Left colon (tissue), 2 donors: ENCODE measurements around the gene PXN. TPM values are rescaled to one million over a fixed set of nuclear protein-coding genes. Genes with fewer than 3 reads are reported as not detected.
"Not testable (repeated sequence)": the region's sequence is repeated elsewhere in the genome, so short reads cannot be mapped to it uniquely, and the experiment has no call there.

Experiments
- ATAC-seq: fragments of 200-7000 bp; cut with Tn5 transposase; one replicate; pipeline ENCODE4 v1.9.1; 2020; ENCODE audit warnings: mild to moderate bottlenecking, moderate library complexity
- DNase-seq, 2 donors: peaks; one replicate each; pipeline ENCODE4 v3.0.0-alpha.2; 2020
- intact Hi-C, 2 donors: fragments of 100-400 bp; cut with DNase I in 1 of 2; cut with micrococcal nuclease in 1 of 2; formaldehyde crosslinking; loops; one replicate each; pipeline versions ENCODE4 v1.11.2 to v1.14.0; 2022; cut with DNase I, micrococcal nuclease
- total RNA-seq, 2 donors: library from RNA; stranded (reverse); fragmentation: NEBNext Ultra II Directional; extraction: Animal tissue kit (Norgen Biotek cat#: 25700); gene quantifications; one replicate each; pipeline ENCODE4 v1.2.1, GENCODE V29; 2021
- donor health status: DM: no; HTN: no; CAD: no.
- donor health status: DM: yes; HTN: yes; CAD: no.

Gene PXN
- total RNA-seq, 2 donors from 2014 or later, result 161 to 164 TPM

DNA sequence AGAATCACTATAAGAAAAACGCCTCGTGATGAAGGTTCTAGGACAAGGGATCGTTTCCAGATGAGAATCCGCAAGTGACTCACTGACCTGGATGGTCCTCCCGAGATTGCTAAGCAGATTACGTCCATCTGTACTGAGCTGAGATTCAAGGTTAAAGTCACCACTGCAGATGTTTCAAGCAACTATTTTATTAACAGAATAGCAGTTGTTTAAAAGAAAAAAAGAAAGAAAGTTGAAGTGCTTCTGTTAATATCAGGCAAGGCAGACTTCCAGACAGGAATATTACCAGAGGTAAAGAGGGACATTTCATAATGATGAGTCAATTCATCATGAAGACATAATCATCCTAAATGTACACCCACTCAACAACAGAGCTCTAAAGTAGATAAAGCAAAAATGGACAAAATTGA lies 17.9 kb downstream of the PXN start:
- intact Hi-C loops, result no loop called here
- no peak for ATAC-seq
- DNase-seq, result no peak

DNA sequence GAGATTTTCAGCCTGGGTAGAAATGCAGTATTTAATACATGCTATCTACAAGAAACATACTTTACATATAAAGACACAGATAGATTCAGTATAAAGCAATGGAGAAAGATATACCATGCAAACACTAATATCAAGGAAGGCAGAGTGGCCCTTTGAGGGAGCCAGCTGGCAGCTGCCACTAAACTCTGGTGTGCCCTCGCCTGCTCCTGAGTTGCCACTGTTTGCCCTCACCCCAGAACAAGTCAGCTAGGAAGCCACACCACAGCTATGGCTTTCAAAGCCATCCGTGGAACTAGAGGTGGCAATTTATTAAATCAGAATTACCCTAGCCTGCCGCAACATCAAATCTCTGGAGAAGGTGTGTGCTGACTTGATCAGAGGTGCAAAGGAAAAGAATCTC lies 18.3 kb downstream of the PXN start:
- DNase-seq (no peak), ATAC-seq (no peak)
- intact Hi-C loops, result no loop called here

DNA sequence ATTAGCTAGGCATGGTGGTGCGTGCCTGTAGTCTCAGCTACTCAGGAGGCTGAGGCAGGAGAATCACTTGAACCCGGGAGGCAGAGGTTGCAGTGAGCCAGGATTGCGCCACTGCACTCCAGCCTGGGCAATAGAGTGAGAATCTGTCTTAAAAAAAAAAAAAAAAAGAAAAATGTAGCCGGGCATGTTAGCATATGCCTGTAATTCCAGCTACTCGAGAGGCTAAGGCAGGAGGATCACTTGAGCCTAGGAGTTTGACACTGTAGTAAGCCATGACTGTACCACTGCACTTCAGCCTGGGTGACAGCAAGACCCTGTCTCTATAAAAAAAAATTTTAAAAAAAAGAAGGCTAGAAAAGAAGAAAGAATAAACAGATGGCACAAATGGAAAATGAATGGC lies 18.8 kb downstream of the PXN start:
- ATAC-seq, DNase-seq, intact Hi-C loops: not testable (repeated sequence)

DNA sequence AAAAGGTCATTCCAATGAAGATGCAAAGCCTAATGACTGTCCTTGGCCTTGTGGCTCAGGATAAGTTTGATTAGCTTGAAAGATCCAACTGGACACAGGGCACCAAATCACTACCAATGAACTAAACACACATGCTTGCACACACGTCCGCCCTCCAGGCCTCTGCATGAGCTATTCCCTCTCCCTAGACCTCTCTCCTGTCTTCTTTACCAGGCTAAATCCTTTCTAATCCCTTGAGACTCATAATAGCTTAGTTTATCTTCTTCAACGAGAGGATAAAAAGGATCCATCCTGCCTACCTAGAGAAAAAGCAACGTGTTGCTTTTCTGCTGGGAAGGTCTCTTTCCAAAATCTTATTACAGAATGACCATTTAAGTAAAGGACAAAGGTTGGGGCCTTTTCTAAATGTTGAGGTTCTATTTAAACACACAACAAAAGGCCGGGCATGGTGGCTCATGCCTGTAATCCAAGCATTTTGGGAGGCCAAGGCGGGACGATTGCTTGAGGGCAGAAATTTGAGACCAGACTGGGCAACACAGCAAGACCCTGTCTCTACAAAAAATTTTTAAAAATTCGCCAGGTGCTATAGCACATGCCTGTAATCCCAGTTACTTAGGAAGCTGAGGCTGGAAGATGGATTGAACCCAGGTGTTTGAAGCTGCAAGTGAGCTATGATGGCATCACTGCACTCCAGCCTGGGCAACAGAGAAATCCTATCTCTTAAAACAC lies 22.4 kb downstream of the PXN start:
- intact Hi-C loops, result no loop called here
- ATAC-seq, result no peak
- DNase-seq, result no peak

DNA sequence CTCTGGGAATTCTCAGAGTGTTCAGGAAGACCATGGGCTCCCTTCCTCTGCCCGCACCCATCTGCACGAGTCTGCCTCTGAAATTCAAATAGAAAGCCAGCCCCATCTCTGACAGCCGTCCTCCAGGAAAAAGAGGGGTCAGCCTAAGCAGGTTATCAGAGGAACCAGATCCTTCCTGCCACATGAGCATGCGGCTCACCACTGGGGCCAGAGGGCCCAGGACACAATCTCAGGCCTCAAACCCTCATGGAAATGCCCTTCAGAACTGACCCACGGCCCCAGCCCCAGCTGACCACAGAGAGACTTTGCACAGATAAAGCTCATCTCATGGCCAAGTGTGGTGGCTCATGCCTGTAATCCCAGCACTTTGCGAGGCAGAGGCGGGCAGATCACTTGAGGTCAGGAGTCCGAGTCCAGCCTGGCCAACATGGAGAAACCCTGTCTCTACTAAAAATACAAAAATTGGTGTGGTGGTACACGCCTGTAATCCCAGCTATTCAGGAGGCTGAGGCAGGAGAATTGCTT lies 23.2 kb downstream of the PXN start:
- no peak for DNase-seq
- ATAC-seq, result no peak
- intact Hi-C loops, result no loop called here

DNA sequence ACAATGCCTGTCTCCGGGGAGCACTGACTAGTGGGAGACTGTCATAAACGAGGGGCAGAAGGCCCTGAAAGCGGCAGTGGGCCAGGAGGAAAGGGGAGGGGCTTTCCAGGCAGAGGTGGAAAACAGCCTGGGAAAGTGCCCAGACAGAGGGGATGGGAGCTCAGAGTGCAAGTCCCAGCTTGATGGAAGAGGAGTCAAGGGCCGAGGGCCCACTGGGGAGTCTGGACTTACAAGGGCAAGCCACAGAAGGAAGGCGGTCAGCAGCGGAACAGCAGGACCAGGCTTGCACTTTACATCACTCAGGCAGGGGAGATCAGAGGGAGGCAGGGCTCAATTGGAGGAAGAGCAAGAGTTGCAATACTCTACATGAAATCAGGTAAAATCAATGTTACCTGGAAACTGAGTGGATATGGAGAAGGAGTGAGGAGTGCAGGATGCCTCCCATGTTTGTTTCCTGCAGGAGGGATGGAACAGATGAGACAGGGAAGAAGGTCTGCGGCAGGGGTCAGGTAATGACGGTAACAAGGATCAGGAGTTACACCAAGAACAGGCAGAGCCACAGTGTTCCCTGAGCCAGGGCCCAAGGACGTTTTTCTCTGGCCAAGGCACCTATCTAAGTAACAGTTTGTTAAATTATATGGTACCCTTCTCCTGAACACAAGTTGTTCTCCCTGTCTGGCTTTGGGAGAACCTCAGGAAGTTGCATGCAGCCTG lies 23.8 kb downstream of the PXN start:
- intact Hi-C loops, result no loop called here
- ATAC-seq (no peak), DNase-seq (no peak)

DNA sequence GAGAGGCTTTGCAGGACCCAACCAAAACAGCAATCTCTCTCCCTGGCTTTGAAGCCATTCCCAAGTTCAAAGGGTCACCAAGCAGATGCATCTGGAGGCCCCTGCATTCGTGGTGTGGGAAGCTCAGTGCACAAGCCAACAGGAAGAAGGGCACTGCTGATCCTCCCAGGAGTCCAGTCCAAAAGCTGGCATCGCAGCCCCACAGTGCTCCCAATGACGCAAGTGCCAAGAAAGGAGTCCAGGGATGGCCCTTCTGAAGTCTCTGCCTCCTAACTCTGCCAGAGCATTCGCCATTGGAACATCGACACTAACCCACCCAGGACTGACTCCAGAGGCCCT lies 25.1 kb downstream of the PXN start:
- intact Hi-C loops, result no loop called here
- peak; percentile 7 for ATAC-seq
- DNase-seq, result no peak

DNA sequence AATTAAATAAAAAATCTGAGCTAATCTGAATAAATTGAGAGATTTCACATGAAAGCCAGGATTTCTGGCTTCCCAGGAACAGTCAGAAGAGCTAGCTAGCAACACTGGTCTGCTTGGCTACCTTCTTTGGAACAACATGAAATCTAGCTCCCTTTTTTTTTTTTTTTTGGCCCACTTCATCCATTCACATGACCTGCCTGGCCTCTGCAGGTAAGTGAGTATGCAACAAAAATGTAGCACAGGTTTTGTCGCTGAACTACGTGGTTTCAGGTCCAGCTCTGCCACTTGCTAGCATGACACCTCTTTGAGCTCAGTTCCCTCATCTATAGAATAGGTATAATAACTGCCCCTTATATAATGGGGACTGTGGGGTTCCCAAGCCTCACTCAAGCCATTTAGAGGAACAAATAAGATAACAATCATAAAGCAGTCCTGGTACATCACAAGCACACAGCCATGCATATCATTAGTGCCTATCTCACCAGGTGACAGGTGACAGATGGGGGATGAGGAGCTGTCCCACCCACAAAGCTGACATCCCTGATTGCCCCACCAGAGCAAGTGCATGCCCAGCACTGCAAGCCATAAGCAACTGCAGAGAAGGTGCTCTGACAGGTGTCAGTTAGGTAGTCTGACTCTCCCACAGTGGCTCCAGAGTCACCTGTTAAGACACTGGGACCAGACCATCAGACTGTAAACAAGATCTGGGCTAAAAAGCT lies 25.6 kb downstream of the PXN start:
- ATAC-seq (peak; percentile 81), DNase-seq (no peak)
- intact Hi-C loops, result no loop called here

DNA sequence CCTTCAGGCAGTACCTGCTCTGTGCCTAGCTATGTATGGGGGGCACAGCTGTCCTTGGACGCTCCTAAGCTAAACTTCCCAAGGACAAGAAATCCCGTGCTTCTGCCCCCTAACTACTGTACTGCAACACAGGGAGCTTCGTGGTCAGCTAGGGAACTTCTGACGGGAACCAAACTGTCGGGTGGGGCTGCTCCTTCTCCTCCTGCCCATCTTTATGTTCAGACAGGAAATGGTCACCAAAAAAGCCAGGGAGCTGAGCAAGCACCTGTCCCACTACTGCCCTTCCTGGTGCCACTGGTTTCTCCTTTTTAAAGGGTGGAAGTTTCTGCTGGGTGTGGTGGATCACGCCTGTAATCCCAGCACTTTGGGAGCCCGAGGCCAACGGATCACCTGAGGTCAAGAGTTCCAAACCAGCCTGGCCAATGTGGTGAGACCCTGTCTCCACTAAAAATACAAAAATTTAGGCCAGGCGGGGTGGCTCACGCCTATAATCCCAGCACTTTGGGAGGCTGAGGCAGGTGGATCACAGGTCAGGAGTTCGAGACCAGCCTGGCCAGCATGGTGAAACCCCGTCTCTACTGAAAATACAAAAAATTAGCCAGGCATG lies 26.6 kb downstream of the PXN start:
- ATAC-seq, result peak; percentile 10

DNA sequence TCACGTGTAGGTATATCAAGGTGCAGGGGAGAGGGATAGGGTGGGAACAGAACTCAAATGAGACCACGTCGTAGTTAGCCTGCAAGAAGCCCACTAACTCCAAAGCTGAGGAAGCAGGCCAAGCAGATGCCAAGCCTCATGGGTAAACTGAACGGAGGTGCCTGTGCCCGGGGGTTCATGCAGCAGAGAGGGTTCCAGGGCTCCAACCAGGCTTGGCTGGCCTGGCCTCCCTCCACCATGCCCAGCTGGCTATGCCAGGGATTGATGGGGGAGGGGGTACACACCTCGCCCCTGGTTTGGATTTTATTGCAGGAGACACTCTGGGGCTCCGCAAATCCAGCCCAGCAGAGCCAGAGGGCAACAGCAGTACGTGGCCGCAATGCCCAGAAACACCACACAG lies 27.3 kb downstream of the PXN start:
- ATAC-seq (no peak), DNase-seq (no peak)
- intact Hi-C loops, result no loop called here

More for the DNA sequence above, 26.6 kb downstream of the PXN start:
- no peak for DNase-seq
- intact Hi-C loops, result no loop called here

DNA sequence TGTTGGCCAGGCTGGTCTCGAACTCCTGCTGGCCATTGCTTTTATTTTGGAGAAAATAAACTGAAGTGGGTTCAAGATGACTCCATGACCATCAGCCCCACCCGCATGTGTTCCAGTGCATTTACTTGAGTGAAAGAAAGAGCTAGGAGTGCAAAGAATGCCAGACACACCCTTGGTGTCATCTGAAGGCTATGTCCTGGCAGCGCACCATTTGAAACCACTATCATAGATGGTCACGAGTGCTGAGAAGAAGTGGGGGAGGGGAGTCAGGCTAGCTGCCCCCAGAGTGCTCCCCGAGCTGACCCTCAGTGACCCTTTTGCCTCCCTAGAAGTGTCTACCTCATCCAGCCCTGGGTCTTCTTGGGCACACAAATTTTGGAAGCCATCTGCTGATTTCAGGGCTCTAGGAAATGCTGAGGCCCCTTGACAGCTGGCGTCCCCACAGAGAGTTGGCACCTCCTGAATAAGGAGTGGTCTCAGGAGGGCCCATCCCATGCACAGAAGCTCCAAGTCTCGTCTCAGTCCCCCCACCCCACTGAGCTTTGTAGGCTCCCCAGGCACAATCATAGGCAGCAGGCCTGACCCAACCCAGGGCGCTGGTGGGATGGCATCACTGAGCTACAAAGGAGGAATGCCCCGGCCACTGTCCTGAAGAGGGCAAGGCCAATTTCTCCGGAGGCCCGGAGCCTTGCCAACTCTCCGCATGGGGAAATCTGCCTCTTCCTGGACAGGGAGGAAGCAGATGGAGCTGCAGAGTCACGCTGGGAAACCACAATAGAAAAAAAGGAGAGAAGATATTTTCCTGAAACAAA lies 28.0 kb downstream of the PXN start:
- ATAC-seq, result no peak
- DNase-seq, result peak in 1 of 2 donors; percentile 49
- intact Hi-C loops, result no loop called here

DNA sequence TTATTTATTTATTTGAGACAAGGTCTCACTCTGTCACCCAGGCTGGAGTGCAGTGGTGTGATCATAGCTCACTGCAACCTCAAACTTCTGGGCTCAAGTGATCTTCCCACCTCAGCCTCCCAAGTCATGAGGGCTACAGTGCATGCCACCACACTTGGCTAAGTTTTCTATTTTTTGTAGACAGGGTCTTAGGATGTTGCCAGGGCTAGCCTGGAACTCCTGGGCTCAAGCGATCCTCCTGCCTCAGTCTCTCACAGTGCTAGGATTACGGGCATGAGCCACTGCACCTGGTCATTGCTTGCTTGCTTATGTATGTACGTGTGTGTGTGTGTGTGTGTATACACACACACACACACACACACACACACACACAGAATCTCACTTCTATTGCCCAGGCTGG lies 28.7 kb downstream of the PXN start:
- intact Hi-C loops, ATAC-seq: not testable (repeated sequence)

DNA sequence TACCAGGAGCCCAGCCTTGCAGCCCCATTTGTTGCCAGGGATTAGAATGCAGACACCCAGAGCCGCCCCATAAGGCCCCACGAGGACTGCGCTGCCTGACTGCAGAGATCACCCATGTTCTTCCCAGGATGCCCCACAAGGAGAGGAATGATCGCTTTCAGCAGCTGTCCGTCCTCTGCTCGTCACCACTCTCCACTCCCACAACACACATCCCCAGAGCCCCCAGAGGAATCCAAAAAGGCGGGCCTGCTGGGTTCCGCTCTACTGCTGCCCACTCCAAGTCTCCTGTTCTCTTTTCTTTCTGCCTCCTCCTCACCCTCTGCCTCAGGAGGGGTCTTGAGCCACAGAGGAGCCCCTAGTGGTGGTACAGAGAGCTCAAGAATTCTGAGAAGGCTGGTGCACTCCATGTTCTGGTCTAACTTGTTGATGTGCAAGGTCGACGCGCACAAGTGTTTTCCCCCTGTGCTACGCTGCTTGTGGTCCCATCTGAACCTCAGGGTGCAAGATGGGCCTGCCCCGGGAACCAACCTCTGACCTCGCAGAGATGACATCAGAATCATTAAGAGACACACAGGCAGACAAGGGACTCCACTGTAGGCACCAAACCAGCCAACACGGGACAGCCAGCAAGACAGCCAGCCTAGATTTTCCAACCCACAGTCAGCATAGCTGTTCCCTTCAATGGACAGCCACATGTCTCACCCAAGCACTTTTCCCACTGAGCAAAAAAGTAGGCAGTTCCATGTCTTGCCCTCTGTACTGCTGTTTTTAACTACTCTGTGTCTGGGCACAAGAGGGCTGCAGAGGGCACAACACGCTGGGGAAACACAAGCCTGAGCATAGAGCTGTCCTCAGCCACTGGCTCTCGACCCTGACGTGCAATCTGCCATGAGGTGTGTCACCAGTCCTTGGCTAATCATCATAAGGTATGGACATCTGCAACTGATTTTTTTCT lies 29.9 kb downstream of the PXN start:
- DNase-seq (no peak), ATAC-seq (no peak)
- intact Hi-C loops, result no loop called here

More for the DNA sequence above, 28.7 kb downstream of the PXN start:
- not testable (repeated sequence) for DNase-seq

DNA sequence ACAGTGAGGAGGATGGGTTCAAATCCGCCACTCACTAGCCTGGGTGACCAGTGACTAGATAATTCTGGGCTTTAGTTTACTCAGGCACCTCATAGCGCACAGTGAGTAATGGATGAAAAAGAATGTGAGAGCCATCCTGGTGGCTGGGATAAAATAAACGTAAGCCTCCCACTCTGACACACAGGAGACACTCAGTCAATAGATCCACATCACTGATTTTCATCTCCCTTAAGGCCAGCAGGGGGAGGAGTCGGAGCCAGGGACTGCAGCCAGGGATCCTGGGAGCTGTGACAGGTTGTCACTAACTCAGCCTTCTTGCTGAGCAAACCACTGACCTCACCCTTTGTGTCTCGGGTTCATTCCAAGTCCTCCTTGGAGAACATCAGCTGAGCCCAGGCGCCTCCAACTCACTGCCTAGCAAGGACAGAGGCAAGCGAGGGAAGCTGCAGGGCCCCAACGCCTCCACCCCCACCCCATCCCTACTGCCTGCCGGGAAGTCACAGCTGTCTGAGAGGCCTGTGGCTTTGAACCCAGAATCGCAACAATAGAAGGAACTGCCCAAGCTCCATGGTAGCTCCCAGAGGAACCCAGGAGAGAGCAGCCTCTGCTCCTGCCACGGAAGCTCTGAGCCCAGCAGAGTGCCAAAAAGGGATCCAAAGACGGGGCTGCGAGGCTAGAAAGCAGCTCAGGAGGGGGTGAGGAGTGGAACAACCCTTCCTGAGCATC lies 30.7 kb downstream of the PXN start:
- intact Hi-C loops, result no loop called here
- DNase-seq (peak; percentile 73 to 90), ATAC-seq (peak; percentile 76)

DNA sequence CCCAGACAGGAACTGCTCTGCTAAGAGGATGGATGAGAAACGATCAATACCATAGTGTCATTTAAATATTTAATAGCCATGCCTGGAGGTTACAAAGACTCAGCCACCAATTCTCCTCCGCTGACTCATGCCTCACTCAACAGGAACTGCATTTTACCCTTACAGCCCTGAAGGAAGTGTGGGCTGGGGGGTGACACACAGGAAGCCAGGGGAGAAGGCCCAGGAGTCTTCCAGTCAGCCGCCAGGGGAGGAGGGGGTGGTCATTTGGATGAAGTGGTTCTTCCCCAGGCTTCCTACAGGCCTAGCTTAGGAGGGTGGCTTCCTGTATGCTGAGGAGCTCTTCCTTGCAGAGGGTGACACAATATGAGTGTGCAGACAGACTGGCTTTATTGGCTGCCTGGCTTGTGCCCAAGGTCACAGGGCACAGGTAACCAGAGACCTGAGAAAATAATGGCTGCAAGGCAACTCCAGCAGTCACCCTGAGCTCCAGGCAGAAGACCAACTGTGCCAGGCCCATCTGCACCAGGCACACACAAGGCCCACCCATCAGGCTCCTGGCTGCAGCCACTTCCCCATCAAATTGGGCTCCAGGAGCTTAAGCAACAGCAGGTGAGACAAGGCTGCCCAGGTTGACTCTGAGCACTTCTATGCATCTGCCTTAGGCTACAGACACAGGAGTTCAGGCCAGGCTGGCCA lies 34.1 kb downstream of the PXN start:
- DNase-seq (peak in 1 of 2 donors; percentile 68), ATAC-seq (peak; percentile 31)
- intact Hi-C loops, result no loop called here

DNA sequence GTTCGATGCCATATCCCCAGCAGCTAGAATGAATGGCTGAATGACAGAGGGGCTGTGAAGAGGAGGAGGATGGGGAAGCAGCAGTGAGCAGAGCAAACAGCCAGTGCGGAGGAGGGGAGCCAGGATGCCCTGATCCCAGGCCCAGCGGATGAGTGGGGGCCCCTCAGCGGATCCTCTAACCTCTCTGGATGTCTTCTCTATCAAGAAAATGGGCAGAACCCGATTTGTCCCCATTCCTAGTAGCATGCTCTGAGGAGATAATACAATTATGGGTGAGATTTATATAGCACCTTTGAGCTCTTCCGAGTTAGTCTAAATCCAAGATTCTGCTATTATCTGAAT lies 34.6 kb downstream of the PXN start:
- no peak for ATAC-seq
- intact Hi-C loops, result no loop called here
- no peak for DNase-seq
